ENCODE measurements around the gene GGTLC2. TPM values are rescaled to one million over a fixed set of nuclear protein-coding genes. Genes with fewer than 3 reads are reported as not detected.
"Not testable (repeated sequence)": the region's sequence is repeated elsewhere in the genome, so short reads cannot be mapped to it uniquely, and the experiment has no call there.

GGTLC2 gene
- total RNA-seq = not detected
- polyA plus RNA-seq (ENCODE audit: insufficient read depth in 1 of 8, insufficient read length in 8 of 8, low replicate concordance in 1 of 8) = not detected
- long read RNA-seq, donor 1 = 0 reads
- long read RNA-seq, donor 2 = 0 reads
- long read RNA-seq, donor 3 = 0 reads
- long read RNA-seq, donor 4 = 0 reads
- long read RNA-seq, donor 5 = 0 reads
- long read RNA-seq, donor 6 = 0 reads
- long read RNA-seq, donor 7 = 0 reads
- long read RNA-seq, donor 8 = 0 reads
- long read RNA-seq, donor 9 = 0 reads
- long read RNA-seq, donor 10 = 0 reads
- long read RNA-seq, donor 11 = 0 reads

- no CpG with 5 or more reads among the region's 30 CpGs for WGBS (ENCODE audit: insufficient coverage)
- not testable (repeated sequence) for DNase-seq; H3K36me3 ChIP-seq (ENCODE audit: control insufficient read depth, insufficient read depth, low read length)
Observed at GRCh38 chr22:22644314-22644713, at the start of gene GGTLC2. TSS of gene GGTLC2 (plus strand) at chr22:22644614. CDS start at chr22:22646346, 1,732 bp downstream.

GRCh38 chr22:22595001-22595835 lies 49.2 kb upstream of the GGTLC2 start:
- Histone ChIP-seq H3K4me3 (ENCODE audit: low read length) (no peak overlapping the region), H3K27ac (ENCODE audit: low read length) (no peak overlapping the region), H3K36me3 (ENCODE audit: control insufficient read depth, insufficient read depth, low read length) (no peaks in the 10 kb centered on the region), H3K27me3 (ENCODE audit: control insufficient read depth, insufficient read depth, low read length) (peaks cover 2% of the 10 kb centered on the region), H3K9me3 (replicated peaks; ENCODE audit: control insufficient read depth, low read depth, low read length) (no peaks in the 10 kb centered on the region), H3K4me1 (ENCODE audit: control insufficient read depth, insufficient read depth, low read length) (peaks cover 4% of the 10 kb centered on the region)
- DNase-seq = no peak
- 71% methylated on average over 5 of the region's 5 CpGs for WGBS (ENCODE audit: insufficient coverage)

More at GRCh38 chr22:22644314-22644713, at the start of gene GGTLC2:
- H3K27ac ChIP-seq (ENCODE audit: low read length); H3K4me3 ChIP-seq (ENCODE audit: low read length); H3K4me1 ChIP-seq (ENCODE audit: control insufficient read depth, insufficient read depth, low read length); H3K27me3 ChIP-seq (ENCODE audit: control insufficient read depth, insufficient read depth, low read length); H3K9me3 ChIP-seq (replicated peaks; ENCODE audit: control insufficient read depth, low read depth, low read length): not testable (repeated sequence)

- Histone ChIP-seq H3K27me3 (ENCODE audit: control insufficient read depth, insufficient read depth, low read length) (peaks cover 2% of the 10 kb centered on the region), H3K9me3 (replicated peaks; ENCODE audit: control insufficient read depth, low read depth, low read length) (no peaks in the 10 kb centered on the region), H3K27ac (ENCODE audit: low read length) (no peak overlapping the region), H3K36me3 (ENCODE audit: control insufficient read depth, insufficient read depth, low read length) (no peaks in the 10 kb centered on the region), H3K4me3 (ENCODE audit: low read length) (no peak overlapping the region), H3K4me1 (ENCODE audit: control insufficient read depth, insufficient read depth, low read length) (peaks cover 12% of the 10 kb centered on the region)
- WGBS (ENCODE audit: insufficient coverage) = 54% methylated on average over 4 of the region's 5 CpGs
- DNase-seq = no peak
Observed at GRCh38 chr22:22598144-22598543, 46.3 kb upstream of the GGTLC2 start.

- DNase-seq = no peak
- Histone ChIP-seq H3K4me3 (ENCODE audit: low read length) (no peak overlapping the region), H3K27me3 (ENCODE audit: control insufficient read depth, insufficient read depth, low read length) (peaks cover 2% of the 10 kb centered on the region), H3K36me3 (ENCODE audit: control insufficient read depth, insufficient read depth, low read length) (no peaks in the 10 kb centered on the region), H3K27ac (ENCODE audit: low read length) (no peak overlapping the region), H3K9me3 (replicated peaks; ENCODE audit: control insufficient read depth, low read depth, low read length) (no peaks in the 10 kb centered on the region), H3K4me1 (ENCODE audit: control insufficient read depth, insufficient read depth, low read length) (peaks cover 10% of the 10 kb centered on the region)
- 80% methylated on average over 1 of the region's 3 CpGs for WGBS (ENCODE audit: insufficient coverage)
Observed at GRCh38 chr22:22599248-22599647, 45.2 kb upstream of the GGTLC2 start.

- Histone ChIP-seq H3K9me3 (replicated peaks; ENCODE audit: control insufficient read depth, low read depth, low read length) (no peaks in the 10 kb centered on the region), H3K27me3 (ENCODE audit: control insufficient read depth, insufficient read depth, low read length) (peaks cover 2% of the 10 kb centered on the region), H3K4me3 (ENCODE audit: low read length) (no peak overlapping the region), H3K27ac (ENCODE audit: low read length) (no peak overlapping the region), H3K4me1 (ENCODE audit: control insufficient read depth, insufficient read depth, low read length) (peaks cover 12% of the 10 kb centered on the region), H3K36me3 (ENCODE audit: control insufficient read depth, insufficient read depth, low read length) (no peaks in the 10 kb centered on the region)
- 72% methylated on average over 6 of the region's 6 CpGs for WGBS (ENCODE audit: insufficient coverage)
- peak; percentile 68 for DNase-seq
Observed at GRCh38 chr22:22600531-22601261, 43.7 kb upstream of the GGTLC2 start.

- Histone ChIP-seq H3K27me3 (ENCODE audit: control insufficient read depth, insufficient read depth, low read length) (no peaks in the 10 kb centered on the region), H3K4me1 (ENCODE audit: control insufficient read depth, insufficient read depth, low read length) (peaks cover 14% of the 10 kb centered on the region), H3K27ac (ENCODE audit: low read length) (no peak overlapping the region), H3K36me3 (ENCODE audit: control insufficient read depth, insufficient read depth, low read length) (no peaks in the 10 kb centered on the region), H3K9me3 (replicated peaks; ENCODE audit: control insufficient read depth, low read depth, low read length) (no peaks in the 10 kb centered on the region), H3K4me3 (ENCODE audit: low read length) (no peak overlapping the region)
- DNase-seq = no peak
- 75% methylated on average over 2 of the region's 3 CpGs for WGBS (ENCODE audit: insufficient coverage)
Observed at GRCh38 chr22:22603470-22603947, 40.9 kb upstream of the GGTLC2 start.

GRCh38 chr22:22604326-22605073 lies 39.9 kb upstream of the GGTLC2 start:
- 61% methylated on average over 2 of the region's 3 CpGs for WGBS (ENCODE audit: insufficient coverage)

GRCh38 chr22:22605074-22605404 lies 39.4 kb upstream of the GGTLC2 start:
- DNase-seq = no peak
- peaks cover 25% of the 10 kb centered on the region for H3K4me1 ChIP-seq (ENCODE audit: control insufficient read depth, insufficient read depth, low read length)
- no peaks in the 10 kb centered on the region for H3K9me3 ChIP-seq (replicated peaks; ENCODE audit: control insufficient read depth, low read depth, low read length)
- 86% methylated on average over 1 of the region's 3 CpGs for WGBS (ENCODE audit: insufficient coverage)
- no peaks in the 10 kb centered on the region for H3K27me3 ChIP-seq (ENCODE audit: control insufficient read depth, insufficient read depth, low read length)
- H3K4me3 ChIP-seq (ENCODE audit: low read length) = no peak overlapping the region
- no peak overlapping the region for H3K27ac ChIP-seq (ENCODE audit: low read length)
- H3K36me3 ChIP-seq (ENCODE audit: control insufficient read depth, insufficient read depth, low read length) = no peaks in the 10 kb centered on the region

More at GRCh38 chr22:22604326-22605073, 39.9 kb upstream of the GGTLC2 start:
- no peak overlapping the region for H3K4me3 ChIP-seq (ENCODE audit: low read length)
- H3K4me1 ChIP-seq (ENCODE audit: control insufficient read depth, insufficient read depth, low read length) = peaks cover 20% of the 10 kb centered on the region
- H3K36me3 ChIP-seq (ENCODE audit: control insufficient read depth, insufficient read depth, low read length) = no peaks in the 10 kb centered on the region
- H3K27me3 ChIP-seq (ENCODE audit: control insufficient read depth, insufficient read depth, low read length) = no peaks in the 10 kb centered on the region
- H3K27ac ChIP-seq (ENCODE audit: low read length) = no peak overlapping the region
- DNase-seq = no peak
- no peaks in the 10 kb centered on the region for H3K9me3 ChIP-seq (replicated peaks; ENCODE audit: control insufficient read depth, low read depth, low read length)

GRCh38 chr22:22608022-22608421 lies 36.4 kb upstream of the GGTLC2 start:
- H3K36me3 ChIP-seq (ENCODE audit: control insufficient read depth, insufficient read depth, low read length); H3K9me3 ChIP-seq (replicated peaks; ENCODE audit: control insufficient read depth, low read depth, low read length); H3K4me3 ChIP-seq (ENCODE audit: low read length); H3K27ac ChIP-seq (ENCODE audit: low read length); DNase-seq; H3K27me3 ChIP-seq (ENCODE audit: control insufficient read depth, insufficient read depth, low read length): not testable (repeated sequence)
- peaks cover 17% of the 10 kb centered on the region for H3K4me1 ChIP-seq (ENCODE audit: control insufficient read depth, insufficient read depth, low read length)
- WGBS (ENCODE audit: insufficient coverage) = 100% methylated on average over 1 of the region's 3 CpGs
